Measurements from ENCODE around the gene PCSK1N. TPM values are rescaled to one million over a fixed set of nuclear protein-coding genes. Genes with fewer than 3 reads are reported as not detected.
"Not testable (repeated sequence)": the region's sequence is repeated elsewhere in the genome, so short reads cannot be mapped to it uniquely, and the experiment has no call there.

PCSK1N gene, protein sequence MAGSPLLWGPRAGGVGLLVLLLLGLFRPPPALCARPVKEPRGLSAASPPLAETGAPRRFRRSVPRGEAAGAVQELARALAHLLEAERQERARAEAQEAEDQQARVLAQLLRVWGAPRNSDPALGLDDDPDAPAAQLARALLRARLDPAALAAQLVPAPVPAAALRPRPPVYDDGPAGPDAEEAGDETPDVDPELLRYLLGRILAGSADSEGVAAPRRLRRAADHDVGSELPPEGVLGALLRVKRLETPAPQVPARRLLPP
- total RNA-seq (2022) (19.5 and 24.1 TPM in 2 replicates), Bru-seq, nascent RNA (percentile 38 among the genes with signal in this experiment), BruChase-seq, experiment 1, labeled RNA remaining after a 2-hour chase (percentile 37 among the genes with signal in this experiment), BruChase-seq, experiment 2, labeled RNA remaining after a 6-hour chase (percentile 33 among the genes with signal in this experiment)
- long read RNA-seq, transcript PCSK1N-201 (3 exons, 1,050 nt) = major isoform, 66 of 66 reads
- long read RNA-seq, partial matches to known transcripts = 0 of 66 reads
- long read RNA-seq, other reads (novel, unspliced or antisense) = 0 of 66 reads

DNA sequence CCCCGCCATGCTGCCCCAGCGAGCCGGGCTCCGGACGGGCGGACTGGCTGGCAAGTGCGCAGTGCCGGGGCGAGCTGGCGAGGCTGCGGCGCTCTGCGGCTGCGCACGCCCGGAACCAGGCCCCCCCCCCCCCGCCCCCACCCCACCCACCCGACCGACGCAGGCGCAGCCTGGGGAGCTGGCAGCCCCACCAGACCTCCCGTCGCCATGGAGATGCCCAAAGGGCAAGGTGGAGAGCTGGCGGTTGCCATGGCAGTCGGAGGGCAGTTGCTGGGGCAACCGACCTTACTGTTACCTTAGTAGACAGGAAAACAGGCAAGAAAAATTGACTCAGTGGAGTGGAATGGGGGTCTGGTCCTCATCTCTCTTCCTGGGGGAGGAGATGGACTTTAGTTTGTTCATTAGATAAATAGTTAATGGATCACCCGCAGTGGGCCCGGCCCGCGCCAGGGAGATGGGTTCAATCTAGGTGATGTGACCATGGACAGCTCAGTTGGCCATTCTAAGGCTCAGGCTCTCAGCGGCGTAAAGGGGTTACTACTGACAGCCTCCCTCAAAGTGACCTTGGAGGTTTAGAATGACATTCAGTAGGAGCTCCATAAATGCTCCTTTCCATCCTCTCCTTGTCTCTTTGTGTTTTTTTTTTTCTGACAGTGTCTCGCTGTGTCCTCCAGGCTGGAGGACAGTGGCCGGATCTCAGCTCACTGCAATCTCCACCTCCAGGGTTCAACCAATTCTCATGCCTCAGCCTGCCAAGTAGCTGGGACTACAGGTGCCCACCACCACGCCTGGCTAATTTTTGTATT lies at the start of gene PCSK1N:
TSS of gene PCSK1N (minus strand) at position 87 of the 806 bp plus-strand sequence. CDS start at position 9, 78 bp downstream.
- peak; percentile 20 to 60 for DNase-seq
- no TSS peak for BruUV-seq (replicated peaks)

GRCh38 chrX:48883729-48884128 lies 48.3 kb upstream of the PCSK1N start:
- Mint-ChIP-seq H3K27me3 (ENCODE audit: insufficient read depth, unreplicated experiment) (no peaks in the 10 kb centered on the region), H3K9me3 (ENCODE audit: unreplicated experiment) (no peaks in the 10 kb centered on the region), H3K36me3 (ENCODE audit: insufficient read depth, unreplicated experiment) (no peaks in the 10 kb centered on the region), H3K27ac (ENCODE audit: unreplicated experiment) (no peak overlapping the region), H3K4me3 (ENCODE audit: unreplicated experiment) (no peak overlapping the region), H3K4me1 (ENCODE audit: low read depth, unreplicated experiment) (no peaks in the 10 kb centered on the region)
- Histone ChIP-seq H3K9me3 (no peaks in the 10 kb centered on the region), H3K4me1 (no peaks in the 10 kb centered on the region), H3K27me3 (replicated peaks; ENCODE audit: control insufficient read depth, insufficient read depth, low read length) (no peaks in the 10 kb centered on the region), H3K4me3 (ENCODE audit: low read depth, low read length) (no peak overlapping the region), H3K36me3 (ENCODE audit: control insufficient read depth, insufficient read depth, low read length) (no peaks in the 10 kb centered on the region)
- peak in 1 of 2 experiments; percentile 16 for TF ChIP-seq CTCF (IDR thresholded peaks at IDR 0.05; ENCODE audit: insufficient read depth in 1 of 2, low read depth in 1 of 2, low read length in 1 of 2, severe bottlenecking in 1 of 2, unreplicated experiment in 1 of 2)
- no TSS peak for BruUV-seq (replicated peaks)
- ChIA-PET POLR2A (interaction anchor here (1.1 kb wide), 1 partner anchor 28 kb away, joined by 4 read pairs; the partner anchor contains the start of gene SLC35A2), CTCF (no interaction called here)
- intact Hi-C loops (cut with micrococcal nuclease; ENCODE audit: unreplicated experiment) = no loop called here
- DNase-seq = no peak

More for the DNA sequence above, at the start of gene PCSK1N:
- Mint-ChIP-seq H3K9me3 (ENCODE audit: unreplicated experiment) (no peaks in the 10 kb centered on the region), H3K27ac (ENCODE audit: unreplicated experiment) (no peak within 1 kb of the TSS), H3K4me3 (ENCODE audit: unreplicated experiment) (peak within 1 kb of the TSS; percentile 80), H3K27me3 (ENCODE audit: insufficient read depth, unreplicated experiment) (no peaks in the 10 kb centered on the region), H3K4me1 (ENCODE audit: low read depth, unreplicated experiment) (peaks cover 11% of the 10 kb centered on the region), H3K36me3 (ENCODE audit: insufficient read depth, unreplicated experiment) (peaks cover 13% of the 10 kb centered on the region)
- intact Hi-C loops (cut with micrococcal nuclease; ENCODE audit: unreplicated experiment) = no loop called here
- H3K36me3 ChIP-seq (ENCODE audit: control insufficient read depth, insufficient read depth, low read length) = no peaks in the 10 kb centered on the region
- peak within 1 kb of the TSS; percentile 51 for H3K4me3 ChIP-seq (ENCODE audit: low read depth, low read length)
- CTCF ChIA-PET = interaction anchor here (0.7 kb wide), 1 partner anchor 34 kb away, joined by 4 read pairs; no protein-coding TSS in a partner anchor
- no peaks in the 10 kb centered on the region for H3K4me1 ChIP-seq
- no peaks in the 10 kb centered on the region for H3K9me3 ChIP-seq
- TF ChIP-seq CTCF (IDR thresholded peaks at IDR 0.05; ENCODE audit: insufficient read depth in 1 of 2, low read depth in 1 of 2, low read length in 1 of 2, severe bottlenecking in 1 of 2, unreplicated experiment in 1 of 2) = no peak
- H3K27me3 ChIP-seq (replicated peaks; ENCODE audit: control insufficient read depth, insufficient read depth, low read length) = no peaks in the 10 kb centered on the region
- POLR2A ChIA-PET = interaction anchor here (0.7 kb wide), 1 partner anchor 108 kb away, joined by 4 read pairs; no protein-coding TSS in a partner anchor

DNA sequence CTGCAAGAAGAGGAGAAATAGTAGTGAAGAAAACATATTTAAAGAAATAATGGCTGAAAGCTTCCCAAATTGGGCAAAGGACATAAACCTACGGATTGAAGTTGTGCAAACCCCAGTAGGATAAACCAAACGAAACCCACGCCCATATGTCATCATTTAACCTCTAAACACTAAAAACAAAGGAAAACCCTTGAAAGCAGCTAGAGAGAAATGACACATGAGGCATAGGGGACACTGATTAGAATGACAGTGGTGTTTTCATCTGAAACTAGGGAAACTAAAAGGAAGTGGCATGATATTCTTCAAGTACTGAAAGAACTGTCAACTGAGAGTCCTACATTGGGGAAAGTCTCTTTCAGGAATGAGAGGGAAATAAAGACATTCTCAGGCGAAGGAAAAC lies 41.5 kb upstream of the PCSK1N start:
- H3K4me3 Mint-ChIP-seq (ENCODE audit: unreplicated experiment); H3K27ac Mint-ChIP-seq (ENCODE audit: unreplicated experiment); H3K36me3 Mint-ChIP-seq (ENCODE audit: insufficient read depth, unreplicated experiment); H3K4me3 ChIP-seq (ENCODE audit: low read depth, low read length); intact Hi-C loops (cut with micrococcal nuclease; ENCODE audit: unreplicated experiment); H3K9me3 Mint-ChIP-seq (ENCODE audit: unreplicated experiment); POLR2A ChIA-PET; H3K27me3 ChIP-seq (replicated peaks; ENCODE audit: control insufficient read depth, insufficient read depth, low read length); H3K27me3 Mint-ChIP-seq (ENCODE audit: insufficient read depth, unreplicated experiment); DNase-seq; BruUV-seq (replicated peaks); CTCF ChIA-PET; H3K36me3 ChIP-seq (ENCODE audit: control insufficient read depth, insufficient read depth, low read length); H3K4me1 ChIP-seq; H3K4me1 Mint-ChIP-seq (ENCODE audit: low read depth, unreplicated experiment); H3K9me3 ChIP-seq: not testable (repeated sequence)

- BruUV-seq (replicated peaks); H3K27me3 Mint-ChIP-seq (ENCODE audit: insufficient read depth, unreplicated experiment); H3K4me3 Mint-ChIP-seq (ENCODE audit: unreplicated experiment); H3K4me1 ChIP-seq; H3K4me3 ChIP-seq (ENCODE audit: low read depth, low read length); H3K9me3 ChIP-seq; H3K36me3 ChIP-seq (ENCODE audit: control insufficient read depth, insufficient read depth, low read length); H3K9me3 Mint-ChIP-seq (ENCODE audit: unreplicated experiment); DNase-seq; CTCF ChIA-PET; intact Hi-C loops (cut with micrococcal nuclease; ENCODE audit: unreplicated experiment); H3K27ac Mint-ChIP-seq (ENCODE audit: unreplicated experiment); H3K4me1 Mint-ChIP-seq (ENCODE audit: low read depth, unreplicated experiment); H3K36me3 Mint-ChIP-seq (ENCODE audit: insufficient read depth, unreplicated experiment); POLR2A ChIA-PET; H3K27me3 ChIP-seq (replicated peaks; ENCODE audit: control insufficient read depth, insufficient read depth, low read length): not testable (repeated sequence)
These were observed 36.6 kb upstream of the PCSK1N start for GRCh38 chrX:48872017-48872416.

Data from Caco-2 (cell line).